ENCODE measurements around the gene ZNF598. TPM values are rescaled to one million over a fixed set of nuclear protein-coding genes. Genes with fewer than 3 reads are reported as not detected.

Gene ZNF598
- total and polyA plus RNA-seq, 2 of the 13 experiments (the other 11 are each of a cell fraction or from before 2014, with no cell fraction given), result 13.5 to 14.2 TPM

DNA sequence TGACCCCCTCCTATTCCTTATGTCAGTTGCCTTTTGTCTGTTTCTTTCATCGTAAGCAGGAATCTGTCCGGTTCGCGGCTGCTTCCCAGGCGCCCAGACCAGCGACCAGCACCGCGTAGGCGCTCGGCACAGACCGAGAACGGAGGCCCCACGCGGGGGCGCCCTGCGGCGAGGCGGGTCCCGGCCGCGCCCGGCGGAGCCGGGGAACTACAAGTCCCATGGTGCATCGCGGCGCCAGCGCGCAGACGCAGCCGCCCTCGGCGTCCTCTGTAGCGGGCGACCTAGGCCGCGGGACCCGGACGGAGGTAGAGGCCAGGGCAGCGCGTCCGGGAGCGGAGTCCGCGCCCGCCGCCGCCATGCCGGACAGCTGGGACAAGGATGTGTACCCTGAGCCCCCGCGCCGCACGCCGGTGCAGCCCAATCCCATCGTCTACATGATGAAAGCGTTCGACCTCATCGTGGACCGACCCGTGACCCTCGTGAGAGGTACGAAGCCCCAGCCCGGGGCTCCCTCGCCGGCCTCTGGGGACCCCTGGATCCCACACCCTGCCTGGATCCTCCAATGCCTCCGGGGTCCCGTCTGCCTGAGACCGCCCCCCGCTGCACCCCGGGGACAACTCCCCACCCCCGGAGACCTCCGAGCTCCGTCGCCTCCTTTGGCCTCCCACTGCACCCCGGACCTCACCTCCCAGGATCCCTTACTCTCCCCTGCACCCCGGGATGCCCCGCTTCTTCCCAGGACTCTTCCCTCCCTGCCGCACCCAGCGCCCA, 50.2 kb downstream of the ZNF598 start, which contains the start of gene NDUFB10 (continued):
- TF ChIP-seq, protein P1, sequence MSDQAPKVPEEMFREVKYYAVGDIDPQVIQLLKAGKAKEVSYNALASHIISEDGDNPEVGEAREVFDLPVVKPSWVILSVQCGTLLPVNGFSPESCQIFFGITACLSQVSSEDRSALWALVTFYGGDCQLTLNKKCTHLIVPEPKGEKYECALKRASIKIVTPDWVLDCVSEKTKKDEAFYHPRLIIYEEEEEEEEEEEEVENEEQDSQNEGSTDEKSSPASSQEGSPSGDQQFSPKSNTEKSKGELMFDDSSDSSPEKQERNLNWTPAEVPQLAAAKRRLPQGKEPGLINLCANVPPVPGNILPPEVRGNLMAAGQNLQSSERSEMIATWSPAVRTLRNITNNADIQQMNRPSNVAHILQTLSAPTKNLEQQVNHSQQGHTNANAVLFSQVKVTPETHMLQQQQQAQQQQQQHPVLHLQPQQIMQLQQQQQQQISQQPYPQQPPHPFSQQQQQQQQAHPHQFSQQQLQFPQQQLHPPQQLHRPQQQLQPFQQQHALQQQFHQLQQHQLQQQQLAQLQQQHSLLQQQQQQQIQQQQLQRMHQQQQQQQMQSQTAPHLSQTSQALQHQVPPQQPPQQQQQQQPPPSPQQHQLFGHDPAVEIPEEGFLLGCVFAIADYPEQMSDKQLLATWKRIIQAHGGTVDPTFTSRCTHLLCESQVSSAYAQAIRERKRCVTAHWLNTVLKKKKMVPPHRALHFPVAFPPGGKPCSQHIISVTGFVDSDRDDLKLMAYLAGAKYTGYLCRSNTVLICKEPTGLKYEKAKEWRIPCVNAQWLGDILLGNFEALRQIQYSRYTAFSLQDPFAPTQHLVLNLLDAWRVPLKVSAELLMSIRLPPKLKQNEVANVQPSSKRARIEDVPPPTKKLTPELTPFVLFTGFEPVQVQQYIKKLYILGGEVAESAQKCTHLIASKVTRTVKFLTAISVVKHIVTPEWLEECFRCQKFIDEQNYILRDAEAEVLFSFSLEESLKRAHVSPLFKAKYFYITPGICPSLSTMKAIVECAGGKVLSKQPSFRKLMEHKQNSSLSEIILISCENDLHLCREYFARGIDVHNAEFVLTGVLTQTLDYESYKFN (CRISPR knock-in tag; conservative IDR thresholded peaks at IDR 0.05), result peak; percentile 57
- TF ChIP-seq, protein P2, sequence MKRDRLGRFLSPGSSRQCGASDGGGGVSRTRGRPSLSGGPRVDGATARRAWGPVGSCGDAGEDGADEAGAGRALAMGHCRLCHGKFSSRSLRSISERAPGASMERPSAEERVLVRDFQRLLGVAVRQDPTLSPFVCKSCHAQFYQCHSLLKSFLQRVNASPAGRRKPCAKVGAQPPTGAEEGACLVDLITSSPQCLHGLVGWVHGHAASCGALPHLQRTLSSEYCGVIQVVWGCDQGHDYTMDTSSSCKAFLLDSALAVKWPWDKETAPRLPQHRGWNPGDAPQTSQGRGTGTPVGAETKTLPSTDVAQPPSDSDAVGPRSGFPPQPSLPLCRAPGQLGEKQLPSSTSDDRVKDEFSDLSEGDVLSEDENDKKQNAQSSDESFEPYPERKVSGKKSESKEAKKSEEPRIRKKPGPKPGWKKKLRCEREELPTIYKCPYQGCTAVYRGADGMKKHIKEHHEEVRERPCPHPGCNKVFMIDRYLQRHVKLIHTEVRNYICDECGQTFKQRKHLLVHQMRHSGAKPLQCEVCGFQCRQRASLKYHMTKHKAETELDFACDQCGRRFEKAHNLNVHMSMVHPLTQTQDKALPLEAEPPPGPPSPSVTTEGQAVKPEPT (CRISPR knock-in tag; IDR thresholded peaks at IDR 0.05; ENCODE audit: low read depth), result no peak
- TF ChIP-seq, protein P3, sequence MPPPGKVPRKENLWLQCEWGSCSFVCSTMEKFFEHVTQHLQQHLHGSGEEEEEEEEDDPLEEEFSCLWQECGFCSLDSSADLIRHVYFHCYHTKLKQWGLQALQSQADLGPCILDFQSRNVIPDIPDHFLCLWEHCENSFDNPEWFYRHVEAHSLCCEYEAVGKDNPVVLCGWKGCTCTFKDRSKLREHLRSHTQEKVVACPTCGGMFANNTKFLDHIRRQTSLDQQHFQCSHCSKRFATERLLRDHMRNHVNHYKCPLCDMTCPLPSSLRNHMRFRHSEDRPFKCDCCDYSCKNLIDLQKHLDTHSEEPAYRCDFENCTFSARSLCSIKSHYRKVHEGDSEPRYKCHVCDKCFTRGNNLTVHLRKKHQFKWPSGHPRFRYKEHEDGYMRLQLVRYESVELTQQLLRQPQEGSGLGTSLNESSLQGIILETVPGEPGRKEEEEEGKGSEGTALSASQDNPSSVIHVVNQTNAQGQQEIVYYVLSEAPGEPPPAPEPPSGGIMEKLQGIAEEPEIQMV (CRISPR knock-in tag; IDR thresholded peaks at IDR 0.05; ENCODE audit: low read depth), result peak; percentile 87; the same call in 1 of the 2 replicates
- TF ChIP-seq ONECUT2 (CRISPR knock-in tag; IDR thresholded peaks at IDR 0.05), result no peak
- peak; percentile 80 for TF ChIP-seq NR2C2 (CRISPR knock-in tag; IDR thresholded peaks at IDR 0.05; ENCODE audit: borderline replicate concordance)
- TF ChIP-seq PRMT3 (CRISPR knock-in tag; IDR thresholded peaks at IDR 0.05; ENCODE audit: borderline replicate concordance, low read depth), result no peak
- TF ChIP-seq ZNF335 (CRISPR knock-in tag; IDR thresholded peaks at IDR 0.05), result no peak
- TF ChIP-seq EED (CRISPR knock-in tag; IDR thresholded peaks at IDR 0.05), result peak; percentile 15; the same call in 1 of the 2 replicates
- no peak for TF ChIP-seq ATF7 (IDR thresholded peaks at IDR 0.05)
- TF ChIP-seq ATF7 (CRISPR knock-in tag; IDR thresholded peaks at IDR 0.05), result 0 out of 2 replicates have a peak, but pooled peaks have one; percentile 43
- 0 out of 2 replicates have a peak, but pooled peaks have one; percentile 44 for TF ChIP-seq ZNF337 (CRISPR knock-in tag; IDR thresholded peaks at IDR 0.05; ENCODE audit: borderline replicate concordance, low read depth)
- no peak for TF ChIP-seq JDP2 (CRISPR knock-in tag; IDR thresholded peaks at IDR 0.05; ENCODE audit: borderline replicate concordance)
- TF ChIP-seq ZNF142 (CRISPR knock-in tag; IDR thresholded peaks at IDR 0.05), result peak; percentile 73; the same call in 1 of the 2 replicates
- TF ChIP-seq ZNF615 (CRISPR knock-in tag; IDR thresholded peaks at IDR 0.05; ENCODE audit: borderline replicate concordance), result no peak

All from HepG2 (cell line).